Esophagus squamous epithelium (tissue), 4 donors: ENCODE results near the gene VANGL2.

Experiments used
- CTCF ChIP-seq, 6 experiments: fragments of 450-650 bp in 4 of 6; fragments of 200-600 bp in 2 of 6; sonication (generic) in 2 of 6; IDR thresholded peaks; one replicate each; pipeline ENCODE4 v1.5.1; 2016 to 2019; ENCODE audit warnings: antibody characterized with exemption in 6 of 6, mild to moderate bottlenecking in 4 of 6, moderate library complexity in 4 of 6
- POLR2A ChIP-seq, 4 donors: fragments of 450-650 bp; IDR thresholded peaks; one replicate each; pipeline ENCODE4 v1.6.1; 2017; ENCODE audit warnings: antibody characterized with exemption in 4 of 4, mild to moderate bottlenecking in 4 of 4, moderate library complexity in 3 of 4

- no peak for TF ChIP-seq CTCF (IDR thresholded peaks at IDR 0.05)
- TF ChIP-seq POLR2A (IDR thresholded peaks at IDR 0.05) = no peak
These were observed 71.7 kb downstream of the VANGL2 start for GRCh38 chr1:160472112-160472511.
